Hepatocyte (in vitro differentiated cells): ENCODE measurements around the gene CELF4. TPM values are rescaled to one million over a fixed set of nuclear protein-coding genes. Genes with fewer than 3 reads are reported as not detected.

ENCODE experiments used
- DNase-seq: peaks from one replicate; pipeline ENCODE4 v3.0.0-alpha.2; 2016; ENCODE audit warnings: low spot score
- H2AFZ ChIP-seq: fragments of 200-600 bp; sonication (generic); 2 replicates; pipeline ENCODE4 v1.6.0; 2016; ENCODE audit warnings: antibody characterized with exemption, mild to moderate bottlenecking
- H3K27ac ChIP-seq: fragments of 200-600 bp; sonication (generic); 2 replicates; pipeline ENCODE4 v1.5.1; 2016; ENCODE audit warnings: mild to moderate bottlenecking
- H3K27me3 ChIP-seq: fragments of 200-600 bp; sonication (generic); 2 replicates; pipeline ENCODE4 v1.6.1; 2016
- H3K36me3 ChIP-seq: fragments of 200-600 bp; sonication (generic); replicated peaks from 2 replicates; pipeline ENCODE4 v1.5.1; 2016; ENCODE audit warnings: low read depth; ENCODE audit not compliant: insufficient read depth
- H3K4me1 ChIP-seq: fragments of 200-600 bp; sonication (generic); 2 replicates; pipeline ENCODE4 v1.5.1; 2016; ENCODE audit warnings: mild to moderate bottlenecking, moderate library complexity; ENCODE audit not compliant: insufficient read depth
- H3K4me2 ChIP-seq: fragments of 200-600 bp; sonication (generic); 2 replicates; pipeline ENCODE4 v1.6.0; 2016
- H3K4me3 ChIP-seq: fragments of 200-600 bp; sonication (generic); 2 replicates; pipeline ENCODE4 v1.5.1; 2016; ENCODE audit warnings: mild to moderate bottlenecking
- H3K79me2 ChIP-seq: fragments of 200-600 bp; sonication (generic); 2 replicates; pipeline ENCODE4 v1.6.0; 2017; ENCODE audit warnings: mild to moderate bottlenecking
- H3K9me2 ChIP-seq: fragments of 200-600 bp; sonication (generic); replicated peaks from 2 replicates; pipeline ENCODE4 v1.6.0; 2017; ENCODE audit warnings: mild to moderate bottlenecking; ENCODE audit not compliant: insufficient read depth
- H3K9me3 ChIP-seq: fragments of 200-600 bp; sonication (generic); 2 replicates; pipeline ENCODE4 v1.5.1; 2016; ENCODE audit warnings: low read depth, mild to moderate bottlenecking
- H4K20me1 ChIP-seq: fragments of 200-600 bp; sonication (generic); 2 replicates; pipeline ENCODE4 v1.6.0; 2016; ENCODE audit warnings: mild to moderate bottlenecking; ENCODE audit not compliant: insufficient read depth, poor library complexity, severe bottlenecking
- CTCF ChIP-seq: fragments of 200-600 bp; sonication (generic); IDR thresholded peaks from 2 replicates; pipeline ENCODE4 v1.5.1; 2016; ENCODE audit warnings: antibody characterized with exemption, mild to moderate bottlenecking; ENCODE audit not compliant: poor library complexity
- EZH2 ChIP-seq: fragments of 200-600 bp; sonication (generic); IDR thresholded peaks from 2 replicates; pipeline ENCODE4 v1.6.1; 2016; ENCODE audit warnings: antibody characterized with exemption, mild to moderate bottlenecking, borderline replicate concordance
- EZH2phosphoT487 ChIP-seq: fragments of 200-600 bp; sonication (generic); IDR thresholded peaks from one replicate; pipeline ENCODE4 v1.6.1; 2018; ENCODE audit warnings: antibody characterized with exemption, mild to moderate bottlenecking, low read depth, moderate library complexity; ENCODE audit not compliant: unreplicated experiment, severe bottlenecking
- WGBS: methylation state at CpG from one replicate; pipeline ENCODE4 v1.1.6; 2016; ENCODE audit warnings: low lambda C conversion rate; ENCODE audit errors: missing lambda C conversion rate; 5-methylcytosine and 5-hydroxymethylcytosine counted together
- polyA plus RNA-seq: library from polyadenylated mRNA; unstranded; fragments of >200 nt; fragmentation: Nextera tagmentation; extraction: Ambion mirVana; gene quantifications from 2 replicates; pipeline ENCODE4 v1.2.1, GENCODE V29; 2016
- total RNA-seq: library from RNA; depleted of rRNA; stranded (reverse); fragments of >200 nt; gene quantifications from 2 replicates; pipeline ENCODE4 v1.2.3, GENCODE V29; 2014

Gene CELF4
- total and polyA plus RNA-seq, 2 experiments from 2014 or later: 1.3 to 2.9 TPM

- H3K27ac ChIP-seq: no peak overlapping the region
- no peaks in the 10 kb centered on the region for H3K9me2 ChIP-seq
- H3K4me2 ChIP-seq: no peak overlapping the region
- no peak overlapping the region for H3K4me3 ChIP-seq
- H3K27me3 ChIP-seq: peaks cover 2% of the 10 kb centered on the region
- no peak for DNase-seq
- no peak overlapping the region for H2AFZ ChIP-seq
- no peaks in the 10 kb centered on the region for H3K36me3 ChIP-seq
- TF ChIP-seq EZH2 (no peak), CTCF (no peak)
- peaks cover 3% of the 10 kb centered on the region for H3K4me1 ChIP-seq
- H3K79me2 ChIP-seq: no peaks in the 10 kb centered on the region
- 88% methylated on average over 5 of the region's 5 CpGs for WGBS
- no peaks in the 10 kb centered on the region for H3K9me3 ChIP-seq
- no peaks in the 10 kb centered on the region for H4K20me1 ChIP-seq
Observed at GRCh38 chr18:37248281-37248680, 317.3 kb downstream of the CELF4 start.

GRCh38 chr18:37247497-37248161, 318.0 kb downstream of the CELF4 start:
- no peaks in the 10 kb centered on the region for H3K4me1 ChIP-seq
- 87% methylated on average over 10 of the region's 10 CpGs for WGBS
- no peaks in the 10 kb centered on the region for H3K36me3 ChIP-seq
- peaks cover 2% of the 10 kb centered on the region for H3K27me3 ChIP-seq
- TF ChIP-seq EZH2phosphoT487 (no peak), CTCF (no peak), EZH2 (no peak)
- DNase-seq: no peak
- no peak overlapping the region for H3K27ac ChIP-seq
- H3K9me2 ChIP-seq: no peaks in the 10 kb centered on the region
- no peaks in the 10 kb centered on the region for H3K9me3 ChIP-seq
- no peaks in the 10 kb centered on the region for H3K79me2 ChIP-seq
- H4K20me1 ChIP-seq: no peaks in the 10 kb centered on the region
- H2AFZ ChIP-seq: no peak overlapping the region
- no peak overlapping the region for H3K4me3 ChIP-seq
- no peak overlapping the region for H3K4me2 ChIP-seq

- no peak for DNase-seq
- Histone ChIP-seq H3K4me1 (no peaks in the 10 kb centered on the region), H3K9me3 (no peaks in the 10 kb centered on the region), H3K4me2 (no peak overlapping the region), H3K79me2 (no peaks in the 10 kb centered on the region), H3K27ac (no peak overlapping the region), H2AFZ (no peak overlapping the region), H3K36me3 (no peaks in the 10 kb centered on the region), H3K4me3 (no peak overlapping the region), H3K9me2 (no peaks in the 10 kb centered on the region), H4K20me1 (no peaks in the 10 kb centered on the region), H3K27me3 (peaks cover 2% of the 10 kb centered on the region)
- no peak for TF ChIP-seq EZH2phosphoT487
- TF ChIP-seq CTCF: no peak
- no peak for TF ChIP-seq EZH2
- 94% methylated on average over 13 of the region's 13 CpGs for WGBS
Observed at GRCh38 chr18:37246779-37247340, 318.7 kb downstream of the CELF4 start.

GRCh38 chr18:37244618-37245017, 321.0 kb downstream of the CELF4 start:
- Histone ChIP-seq H3K9me2 (no peaks in the 10 kb centered on the region), H3K27ac (no peak overlapping the region), H3K27me3 (peaks cover 2% of the 10 kb centered on the region), H2AFZ (no peak overlapping the region), H4K20me1 (no peaks in the 10 kb centered on the region), H3K4me2 (no peak overlapping the region), H3K4me1 (no peaks in the 10 kb centered on the region), H3K4me3 (no peak overlapping the region), H3K79me2 (no peaks in the 10 kb centered on the region), H3K9me3 (no peaks in the 10 kb centered on the region), H3K36me3 (no peaks in the 10 kb centered on the region)
- WGBS: 97% methylated on average over 13 of the region's 13 CpGs
- DNase-seq: no peak
- no peak for TF ChIP-seq EZH2phosphoT487
- TF ChIP-seq EZH2: no peak
- no peak for TF ChIP-seq CTCF
